GM23338 (cell line): ENCODE results near the gene PLIN5. TPM values are rescaled to one million over a fixed set of nuclear protein-coding genes. Genes with fewer than 3 reads are reported as not detected.

Experiments used
- ATAC-seq: fragments of 200-7000 bp; cut with Tn5 transposase; 3 replicates; pipeline ENCODE4 v1.9.1; 2020
- DNase-seq: peaks from one replicate; pipeline ENCODE4 v3.0.0-alpha.2; 2015; ENCODE audit warnings: low spot score
- H2AFZ ChIP-seq: fragments of 200-600 bp; sonication (generic); 2 replicates; pipeline ENCODE4 v1.8.0; 2016; ENCODE audit warnings: antibody characterized with exemption, mild to moderate bottlenecking, moderate library complexity
- H3F3A ChIP-seq: fragments of 200-600 bp; sonication (generic); replicated peaks from 2 replicates; pipeline ENCODE4 v1.8.0; 2017; ENCODE audit warnings: antibody characterized with exemption, mixed run types, low read depth
- H3K27ac ChIP-seq: fragments of 200-600 bp; sonication (generic); 2 replicates; pipeline ENCODE4 v1.6.1; 2016; ENCODE audit warnings: low read depth
- H3K27me3 ChIP-seq: fragments of 200-600 bp; sonication (generic); 2 replicates; pipeline ENCODE4 v1.8.0; 2016; ENCODE audit warnings: mild to moderate bottlenecking, mixed run types, moderate library complexity; ENCODE audit not compliant: insufficient read depth
- H3K36me3 ChIP-seq: fragments of 200-600 bp; sonication (generic); 2 replicates; pipeline ENCODE4 v1.8.0; 2016; ENCODE audit warnings: mild to moderate bottlenecking; ENCODE audit not compliant: insufficient read depth
- H3K4me1 ChIP-seq: fragments of 200-600 bp; sonication (generic); 2 replicates; pipeline ENCODE4 v1.8.0; 2016; ENCODE audit warnings: mild to moderate bottlenecking, moderate library complexity; ENCODE audit not compliant: insufficient read depth
- H3K4me2 ChIP-seq: fragments of 200-600 bp; sonication (generic); 2 replicates; pipeline ENCODE4 v1.7.1; 2017; ENCODE audit warnings: mixed run types
- H3K4me3 ChIP-seq: fragments of 200-600 bp; sonication (generic); 2 replicates; pipeline ENCODE4 v1.6.1; 2016; ENCODE audit warnings: mixed run types
- H3K79me2 ChIP-seq: fragments of 200-600 bp; sonication (generic); replicated peaks from 2 replicates; pipeline ENCODE4 v1.8.0; 2017; ENCODE audit warnings: mild to moderate bottlenecking; ENCODE audit not compliant: insufficient read depth
- H3K9me2 ChIP-seq: fragments of 200-600 bp; sonication (generic); 2 replicates; pipeline ENCODE4 v1.8.0; 2017; ENCODE audit not compliant: insufficient read depth
- H4K20me1 ChIP-seq: fragments of 200-600 bp; sonication (generic); replicated peaks from 2 replicates; pipeline ENCODE4 v1.8.0; 2017; ENCODE audit warnings: mild to moderate bottlenecking; ENCODE audit not compliant: insufficient read depth
- H3K27ac Mint-ChIP-seq: 2 replicates; pipeline ENCODE4 v1.8.0; 2020; ENCODE audit warnings: inconsistent platforms, mild to moderate bottlenecking, moderate library complexity, mixed read lengths
- H3K27me3 Mint-ChIP-seq: 3 replicates; pipeline ENCODE4 v1.8.0; 2022; ENCODE audit warnings: low read depth, mild to moderate bottlenecking, moderate library complexity, mixed read lengths, inconsistent platforms; ENCODE audit not compliant: insufficient read depth, poor library complexity
- H3K36me3 Mint-ChIP-seq: 3 replicates; pipeline ENCODE4 v1.8.0; 2021; ENCODE audit warnings: low read depth, mild to moderate bottlenecking, inconsistent platforms, moderate library complexity, mixed read lengths
- H3K4me1 Mint-ChIP-seq: 3 replicates; pipeline ENCODE4 v1.8.0; 2020; ENCODE audit warnings: mild to moderate bottlenecking, inconsistent platforms, mixed read lengths
- H3K4me3 Mint-ChIP-seq: 3 replicates; pipeline ENCODE4 v1.8.0; 2021; ENCODE audit warnings: moderate library complexity, mild to moderate bottlenecking, inconsistent platforms, mixed read lengths
- H3K9me3 Mint-ChIP-seq: 3 replicates; pipeline ENCODE4 v1.8.0; 2020; ENCODE audit warnings: moderate library complexity, mild to moderate bottlenecking, inconsistent platforms, mixed read lengths
- CREB1 ChIP-seq: fragments of 250-450 bp; sonication (Bioruptor Pico); IDR thresholded peaks from 2 replicates; pipeline ENCODE4 v1.5.0; 2020; ENCODE audit warnings: low read depth, mild to moderate bottlenecking, moderate library complexity
- CTCF ChIP-seq, 2 experiments: fragments of 200-600 bp in 1 of 2; sonication (generic) in 1 of 2; conservative IDR thresholded peaks; 2 replicates each; pipeline versions ENCODE4 v1.5.1 to v1.6.1; 2016 to 2017; ENCODE audit warnings: antibody characterized with exemption in 2 of 2, low read depth in 2 of 2, mild to moderate bottlenecking in 2 of 2, moderate library complexity in 1 of 2
- EZH2 ChIP-seq: fragments of 200-600 bp; sonication (generic); IDR thresholded peaks from one replicate; pipeline ENCODE4 v1.8.0; 2017; ENCODE audit warnings: antibody characterized with exemption, mild to moderate bottlenecking, low read depth; ENCODE audit not compliant: unreplicated experiment
- JUNB ChIP-seq: IDR thresholded peaks from one replicate; pipeline ENCODE4 v1.6.1; 2016; ENCODE audit warnings: antibody characterized with exemption; ENCODE audit not compliant: unreplicated experiment
- NANOG ChIP-seq: IDR thresholded peaks from 2 replicates; pipeline ENCODE4 v1.6.1; 2016; ENCODE audit warnings: antibody characterized with exemption, borderline replicate concordance
- POLR2AphosphoS5 ChIP-seq: IDR thresholded peaks from 2 replicates; pipeline ENCODE4 v1.6.1; 2016; ENCODE audit warnings: antibody characterized with exemption, low read depth
- STAT1 ChIP-seq: IDR thresholded peaks from one replicate; pipeline ENCODE4 v1.6.1; 2016; ENCODE audit warnings: antibody characterized with exemption; ENCODE audit not compliant: unreplicated experiment
- ZNF114 ChIP-seq: fragments of 250-450 bp; sonication (Bioruptor Pico); IDR thresholded peaks from 2 replicates; pipeline ENCODE4 v1.5.0; 2020; ENCODE audit warnings: mild to moderate bottlenecking, moderate library complexity
- ZNF331 ChIP-seq: fragments of 250-450 bp; sonication (Bioruptor Pico); IDR thresholded peaks from 2 replicates; pipeline ENCODE4 v1.5.0; 2020; ENCODE audit warnings: low read depth, mild to moderate bottlenecking, moderate library complexity
- polyA plus RNA-seq: library from polyadenylated mRNA; unstranded; fragments of >200 nt; fragmentation: Nextera tagmentation; extraction: Ambion mirVana; gene quantifications from 2 replicates; pipeline ENCODE4 v1.2.1, GENCODE V29; 2016
- total RNA-seq: library from RNA; depleted of rRNA; stranded (reverse); fragments of >200 nt; shearing (Covaris generic); gene quantifications from 2 replicates; pipeline ENCODE4 v1.2.3, GENCODE V29; 2014

Gene PLIN5
- total and polyA plus RNA-seq, 2 experiments from 2014 or later, result 1.9 to 3.5 TPM

GRCh38 chr19:4505570-4506448 lies 29.2 kb downstream of the PLIN5 start:
- ATAC-seq (no peak), DNase-seq (no peak)
- no peak overlapping the region; the same call in 2 of the 3 replicates for H3K4me3 Mint-ChIP-seq
- Histone ChIP-seq H3K9me2 (no peaks in the 10 kb centered on the region), H4K20me1 (no peaks in the 10 kb centered on the region; the same call in none of the 2 replicates), H3F3A (no peaks in the 10 kb centered on the region), H3K36me3 (0 out of 2 replicates have a peak, but pooled peaks cover under 1% of the 10 kb centered on the region), H3K4me3 (no peak overlapping the region), H3K79me2 (no peaks in the 10 kb centered on the region), H3K4me2 (no peak overlapping the region), H3K27ac (no peak overlapping the region), H3K27me3 (peaks cover 12% of the 10 kb centered on the region; the same call in 1 of the 2 replicates), H3K4me1 (no peaks in the 10 kb centered on the region), H2AFZ (no peak overlapping the region)
- H3K27me3 Mint-ChIP-seq, result peaks cover 19% of the 10 kb centered on the region
- peaks cover 9% of the 10 kb centered on the region for H3K36me3 Mint-ChIP-seq
- TF ChIP-seq ZNF331 (CRISPR knock-in tag), result no peak
- TF ChIP-seq CTCF (conservative IDR thresholded peaks at IDR 0.05; ENCODE audit: low read depth in 2 of 2), result no peak
- no peak for TF ChIP-seq CREB1 (CRISPR knock-in tag)
- no peak for TF ChIP-seq STAT1
- TF ChIP-seq EZH2, result no peak
- H3K4me1 Mint-ChIP-seq, result no peaks in the 10 kb centered on the region
- H3K9me3 Mint-ChIP-seq, result no peaks in the 10 kb centered on the region; the same call in 2 of the 3 replicates
- H3K27ac Mint-ChIP-seq, result no peak overlapping the region

GRCh38 chr19:4504891-4505569 lies 30.0 kb downstream of the PLIN5 start:
- H3K36me3 ChIP-seq, result peaks cover 5% of the 10 kb centered on the region; the same call in 1 of the 2 replicates

More at GRCh38 chr19:4504891-4505569, 30.0 kb downstream of the PLIN5 start:
- no peak overlapping the region for H3K4me3 ChIP-seq
- H3K36me3 Mint-ChIP-seq, result peaks cover 11% of the 10 kb centered on the region
- DNase-seq (no peak), ATAC-seq (no peak)
- no peak overlapping the region for H2AFZ ChIP-seq
- no peak overlapping the region for H3K27ac Mint-ChIP-seq
- peaks cover 10% of the 10 kb centered on the region; the same call in 1 of the 2 replicates for H3K27me3 ChIP-seq
- no peaks in the 10 kb centered on the region for H3K79me2 ChIP-seq
- no peak overlapping the region for H3K4me3 Mint-ChIP-seq
- no peaks in the 10 kb centered on the region for H3K4me1 Mint-ChIP-seq
- H3K9me3 Mint-ChIP-seq, result no peaks in the 10 kb centered on the region
- H4K20me1 ChIP-seq, result no peaks in the 10 kb centered on the region; the same call in none of the 2 replicates
- no peak overlapping the region for H3K4me2 ChIP-seq
- no peaks in the 10 kb centered on the region for H3F3A ChIP-seq
- H3K4me1 ChIP-seq, result no peaks in the 10 kb centered on the region
- H3K27ac ChIP-seq, result no peak overlapping the region
- H3K27me3 Mint-ChIP-seq, result peaks cover 19% of the 10 kb centered on the region
- TF ChIP-seq POLR2AphosphoS5 (no peak), ZNF114 (CRISPR knock-in tag) (no peak), CREB1 (CRISPR knock-in tag) (no peak), JUNB (no peak), NANOG (no peak), STAT1 (no peak)
- no peaks in the 10 kb centered on the region for H3K9me2 ChIP-seq
